Measurements from ENCODE around the gene FBXL4.

FBXL4 gene

DNA sequence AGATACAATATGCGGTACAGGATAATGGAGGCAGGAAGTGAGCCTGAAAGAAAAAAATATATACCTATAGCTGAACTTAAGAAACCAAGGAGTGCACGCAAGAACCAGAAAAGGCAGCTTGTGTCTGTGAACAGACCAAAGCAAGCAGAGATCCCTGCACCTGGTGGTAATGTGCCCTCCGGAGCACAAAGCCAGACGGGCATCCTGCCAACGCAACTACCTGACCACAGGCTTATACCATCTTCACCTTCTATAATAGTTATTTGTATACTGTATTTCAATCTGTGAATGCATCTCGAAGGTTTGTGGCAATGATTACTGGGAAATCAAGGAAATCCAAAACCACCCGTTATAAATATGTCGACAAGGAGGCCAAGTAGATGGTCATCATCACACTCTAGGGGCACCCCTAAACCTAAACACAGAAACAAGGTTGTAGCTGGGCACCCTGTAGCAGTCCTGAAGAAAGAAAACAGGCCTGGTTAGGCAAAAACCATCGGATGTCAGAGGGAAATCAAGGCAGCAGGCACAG, 801 bp downstream of the FBXL4 start:
- H3K4me3 ChIP-seq (ENCODE audit: low read length) = peak overlapping the region; percentile 55
- peak; percentile 45 for DNase-seq (ENCODE audit: low read depth)
- TF ChIP-seq, protein P1, sequence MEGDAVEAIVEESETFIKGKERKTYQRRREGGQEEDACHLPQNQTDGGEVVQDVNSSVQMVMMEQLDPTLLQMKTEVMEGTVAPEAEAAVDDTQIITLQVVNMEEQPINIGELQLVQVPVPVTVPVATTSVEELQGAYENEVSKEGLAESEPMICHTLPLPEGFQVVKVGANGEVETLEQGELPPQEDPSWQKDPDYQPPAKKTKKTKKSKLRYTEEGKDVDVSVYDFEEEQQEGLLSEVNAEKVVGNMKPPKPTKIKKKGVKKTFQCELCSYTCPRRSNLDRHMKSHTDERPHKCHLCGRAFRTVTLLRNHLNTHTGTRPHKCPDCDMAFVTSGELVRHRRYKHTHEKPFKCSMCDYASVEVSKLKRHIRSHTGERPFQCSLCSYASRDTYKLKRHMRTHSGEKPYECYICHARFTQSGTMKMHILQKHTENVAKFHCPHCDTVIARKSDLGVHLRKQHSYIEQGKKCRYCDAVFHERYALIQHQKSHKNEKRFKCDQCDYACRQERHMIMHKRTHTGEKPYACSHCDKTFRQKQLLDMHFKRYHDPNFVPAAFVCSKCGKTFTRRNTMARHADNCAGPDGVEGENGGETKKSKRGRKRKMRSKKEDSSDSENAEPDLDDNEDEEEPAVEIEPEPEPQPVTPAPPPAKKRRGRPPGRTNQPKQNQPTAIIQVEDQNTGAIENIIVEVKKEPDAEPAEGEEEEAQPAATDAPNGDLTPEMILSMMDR (IDR thresholded peaks at IDR 0.05; ENCODE audit: insufficient read depth, low read depth, low read length, missing control alignments) = no peak

GRCh38 chr6:98946266-98946878, 1.4 kb downstream of the FBXL4 start:
- DNase-seq (ENCODE audit: low read depth) = no peak
- H3K4me3 ChIP-seq (ENCODE audit: low read length) = peak overlapping the region; percentile 55
- TF ChIP-seq, protein P1 (IDR thresholded peaks at IDR 0.05; ENCODE audit: insufficient read depth, low read depth, low read length, missing control alignments) = no peak

DNA sequence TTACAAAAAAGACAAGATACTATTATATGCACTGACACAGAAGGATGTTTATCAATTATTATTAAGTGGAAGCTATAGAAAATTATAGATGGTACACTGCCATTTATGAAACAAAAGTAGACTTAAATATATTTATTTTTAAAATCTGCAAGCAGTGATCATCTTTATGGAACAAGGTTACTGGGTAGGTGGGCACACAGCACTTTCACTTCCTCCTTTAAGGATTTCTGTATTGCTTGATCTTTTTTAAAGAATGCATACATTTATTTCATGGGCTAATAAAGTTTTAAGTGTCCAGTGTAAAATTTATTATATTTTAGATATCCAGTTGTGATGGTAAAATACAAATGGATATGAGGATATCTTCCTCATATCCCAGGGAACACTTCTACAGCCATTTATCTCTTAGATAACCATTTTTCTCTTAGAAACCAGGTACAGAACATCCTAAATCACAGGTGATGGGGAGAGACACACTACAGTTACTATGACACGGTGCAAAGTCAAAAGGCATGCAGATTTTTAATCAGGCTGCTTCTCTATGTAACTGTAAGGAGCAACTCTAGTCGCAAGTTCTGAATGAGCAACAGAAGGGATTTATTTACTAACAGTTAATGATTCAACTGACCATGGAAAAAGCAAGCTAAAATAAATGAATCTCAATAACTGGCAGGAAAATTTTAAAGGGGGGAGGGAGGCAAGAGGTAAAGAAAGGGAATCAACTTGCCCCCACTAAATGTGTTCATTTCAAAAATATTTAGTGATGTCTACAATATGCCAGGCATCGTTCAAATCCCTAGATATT, 2.2 kb downstream of the FBXL4 start:
- no peak for DNase-seq (ENCODE audit: low read depth)
- H3K4me3 ChIP-seq (ENCODE audit: low read length) = no peak overlapping the region
- TF ChIP-seq, protein P1 (IDR thresholded peaks at IDR 0.05; ENCODE audit: insufficient read depth, low read depth, low read length, missing control alignments) = no peak

DNA sequence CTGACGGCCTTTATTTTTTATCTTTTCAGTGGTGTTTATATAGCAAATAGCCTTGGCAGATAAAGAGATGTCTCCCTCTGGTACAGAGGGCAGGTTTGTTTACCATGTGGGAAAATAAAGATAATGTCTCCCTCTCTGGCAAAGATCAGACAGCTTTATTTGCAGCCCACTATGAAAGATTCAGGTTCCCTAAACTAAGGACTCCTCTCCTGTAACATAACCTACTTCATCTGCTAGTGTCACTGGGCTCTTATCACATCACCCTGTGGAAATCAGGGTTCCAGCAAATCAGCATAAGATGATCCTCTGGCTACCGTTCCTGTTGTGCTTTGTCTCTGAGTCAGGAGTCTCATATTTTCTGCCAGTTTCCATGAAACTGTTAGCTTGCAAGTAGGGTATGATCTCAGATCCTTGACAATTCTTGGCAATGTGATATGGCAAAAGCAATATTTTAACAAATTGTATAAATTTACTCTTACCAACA, 3.1 kb downstream of the FBXL4 start:
- peak; percentile 43 for DNase-seq (ENCODE audit: low read depth)
- TF ChIP-seq, protein P1 (IDR thresholded peaks at IDR 0.05; ENCODE audit: insufficient read depth, low read depth, low read length, missing control alignments) = no peak
- H3K4me3 ChIP-seq (ENCODE audit: low read length) = no peak overlapping the region

GRCh38 chr6:98944168-98944567, 3.6 kb downstream of the FBXL4 start:
- TF ChIP-seq, protein P1 (IDR thresholded peaks at IDR 0.05; ENCODE audit: insufficient read depth, low read depth, low read length, missing control alignments) = no peak
- DNase-seq (ENCODE audit: low read depth) = no peak
- no peak overlapping the region for H3K4me3 ChIP-seq (ENCODE audit: low read length)

GRCh38 chr6:98942263-98942803, 5.4 kb downstream of the FBXL4 start:
- no peak overlapping the region for H3K4me3 ChIP-seq (ENCODE audit: low read length)
- TF ChIP-seq, protein P1 (IDR thresholded peaks at IDR 0.05; ENCODE audit: insufficient read depth, low read depth, low read length, missing control alignments) = no peak
- no peak for DNase-seq (ENCODE audit: low read depth)

Measured in epithelial cell of esophagus (primary cell).